IPS-NIHi7 (cell line): ENCODE results near the gene ADAD2.

ENCODE experiments used
- DNase-seq: peaks from one replicate; pipeline ENCODE4 v3.0.0; 2012; ENCODE audit warnings: mixed read lengths; ENCODE audit errors: extremely low spot score

The ADAD2 gene

DNA sequence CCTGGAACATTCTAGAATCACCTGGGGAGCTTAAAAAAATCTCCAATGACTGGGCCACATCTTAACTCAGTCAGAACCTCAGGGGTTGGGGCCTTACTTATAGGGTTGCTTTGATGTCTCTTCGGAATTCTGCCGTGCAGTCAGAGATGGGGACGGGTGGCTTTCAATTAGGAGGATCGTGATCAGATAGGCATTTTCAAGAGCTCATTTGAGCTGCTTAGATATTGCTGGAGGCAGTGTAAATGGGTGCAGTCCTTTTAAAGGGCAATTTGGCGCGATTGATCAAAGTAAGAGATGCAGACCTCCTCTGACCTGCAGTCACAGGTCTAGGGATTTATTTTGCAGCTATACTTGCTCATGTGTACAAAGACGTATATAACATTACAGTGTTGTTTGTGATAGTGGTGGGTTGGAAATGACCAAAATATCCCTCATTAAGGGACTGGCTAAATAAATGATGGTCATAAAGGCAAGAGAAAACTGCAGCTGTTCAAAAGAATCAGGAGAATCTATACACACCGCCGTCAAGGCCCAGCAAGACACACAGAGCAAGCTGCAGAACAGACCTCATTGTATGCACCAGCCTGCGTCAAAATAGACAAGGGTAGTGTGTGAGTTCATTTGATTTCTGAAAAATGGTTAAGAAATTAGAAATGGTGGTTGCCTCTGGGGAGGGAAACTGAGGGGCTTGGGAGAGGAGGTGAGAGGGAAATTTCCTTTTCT is 55.2 kb downstream of the ADAD2 start:
- no peak for DNase-seq

DNA sequence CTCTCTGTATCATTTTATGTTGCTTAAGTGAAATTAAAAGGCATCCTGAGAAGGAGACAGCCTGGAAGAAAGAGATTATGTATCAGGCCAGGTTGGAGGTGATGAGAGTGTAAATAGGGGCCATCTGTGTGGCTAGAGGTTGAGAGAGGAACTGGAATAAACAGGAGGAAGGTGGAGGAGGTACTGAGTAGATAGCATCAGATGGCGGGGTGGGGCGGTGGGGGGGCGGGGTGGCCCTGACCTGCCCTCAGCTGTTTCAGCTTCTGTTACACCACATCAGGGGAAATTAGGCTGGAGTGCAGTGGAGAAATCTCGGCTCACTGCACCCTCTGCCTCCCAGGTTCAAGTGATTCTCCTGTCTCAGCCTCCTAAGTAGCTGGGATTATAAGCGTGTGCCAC is 55.7 kb downstream of the ADAD2 start:
- DNase-seq = no peak
